ENCODE data around the gene IQCH.
A peak's percentile ranks its signal among the peaks of the same experiment; 100 is the strongest.
"Not testable (repeated sequence)": the region's sequence is repeated elsewhere in the genome, so short reads cannot be mapped to it uniquely, and the experiment has no call there.

The IQCH gene

DNA sequence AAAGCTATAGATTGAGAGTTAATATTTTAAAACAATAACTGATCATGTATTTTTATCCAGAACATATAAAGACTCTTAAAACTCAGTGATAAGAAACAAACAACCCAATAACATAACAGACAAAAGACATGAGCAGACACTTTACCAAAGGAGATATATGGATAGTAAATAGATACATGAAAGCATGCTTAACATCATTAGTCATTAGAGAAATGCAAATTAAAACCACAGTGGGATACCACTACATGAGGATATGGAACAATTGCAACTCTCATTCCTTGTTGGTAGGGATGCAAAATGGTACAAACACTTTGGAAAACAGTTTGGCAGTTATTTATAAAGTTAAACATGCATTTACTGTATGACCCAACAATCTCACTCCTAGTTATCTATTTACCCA is 95.0 kb downstream of the IQCH start:
- no peak for DNase-seq (ENCODE audit: low read depth)
- H3K4me3 ChIP-seq (ENCODE audit: low read length), result no peak overlapping the region
- TF ChIP-seq, protein P1, sequence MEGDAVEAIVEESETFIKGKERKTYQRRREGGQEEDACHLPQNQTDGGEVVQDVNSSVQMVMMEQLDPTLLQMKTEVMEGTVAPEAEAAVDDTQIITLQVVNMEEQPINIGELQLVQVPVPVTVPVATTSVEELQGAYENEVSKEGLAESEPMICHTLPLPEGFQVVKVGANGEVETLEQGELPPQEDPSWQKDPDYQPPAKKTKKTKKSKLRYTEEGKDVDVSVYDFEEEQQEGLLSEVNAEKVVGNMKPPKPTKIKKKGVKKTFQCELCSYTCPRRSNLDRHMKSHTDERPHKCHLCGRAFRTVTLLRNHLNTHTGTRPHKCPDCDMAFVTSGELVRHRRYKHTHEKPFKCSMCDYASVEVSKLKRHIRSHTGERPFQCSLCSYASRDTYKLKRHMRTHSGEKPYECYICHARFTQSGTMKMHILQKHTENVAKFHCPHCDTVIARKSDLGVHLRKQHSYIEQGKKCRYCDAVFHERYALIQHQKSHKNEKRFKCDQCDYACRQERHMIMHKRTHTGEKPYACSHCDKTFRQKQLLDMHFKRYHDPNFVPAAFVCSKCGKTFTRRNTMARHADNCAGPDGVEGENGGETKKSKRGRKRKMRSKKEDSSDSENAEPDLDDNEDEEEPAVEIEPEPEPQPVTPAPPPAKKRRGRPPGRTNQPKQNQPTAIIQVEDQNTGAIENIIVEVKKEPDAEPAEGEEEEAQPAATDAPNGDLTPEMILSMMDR (conservative IDR thresholded peaks at IDR 0.05; ENCODE audit: low read depth, low read length), result no peak

DNA sequence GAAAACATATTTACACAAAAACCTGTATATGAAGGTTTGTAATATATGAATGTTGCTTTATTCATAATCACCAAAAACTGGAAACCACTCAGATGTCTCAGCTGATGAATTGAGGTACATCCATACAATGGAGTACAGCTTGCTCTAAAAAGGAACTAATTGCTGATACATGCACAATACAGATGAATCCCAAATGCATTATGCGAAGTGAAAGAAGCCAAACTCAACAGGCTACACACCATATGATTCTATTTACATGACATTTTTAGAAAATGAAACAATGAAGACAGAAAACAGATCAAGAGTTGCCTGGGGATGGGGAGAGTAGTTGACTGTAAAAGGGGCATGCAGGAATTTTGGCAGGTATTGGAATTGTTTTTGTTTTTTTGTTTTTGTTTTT is 95.5 kb downstream of the IQCH start:
- TF ChIP-seq, protein P1 (conservative IDR thresholded peaks at IDR 0.05; ENCODE audit: low read depth, low read length), result no peak
- DNase-seq (ENCODE audit: low read depth), result no peak
- no peak overlapping the region for H3K4me3 ChIP-seq (ENCODE audit: low read length)

DNA sequence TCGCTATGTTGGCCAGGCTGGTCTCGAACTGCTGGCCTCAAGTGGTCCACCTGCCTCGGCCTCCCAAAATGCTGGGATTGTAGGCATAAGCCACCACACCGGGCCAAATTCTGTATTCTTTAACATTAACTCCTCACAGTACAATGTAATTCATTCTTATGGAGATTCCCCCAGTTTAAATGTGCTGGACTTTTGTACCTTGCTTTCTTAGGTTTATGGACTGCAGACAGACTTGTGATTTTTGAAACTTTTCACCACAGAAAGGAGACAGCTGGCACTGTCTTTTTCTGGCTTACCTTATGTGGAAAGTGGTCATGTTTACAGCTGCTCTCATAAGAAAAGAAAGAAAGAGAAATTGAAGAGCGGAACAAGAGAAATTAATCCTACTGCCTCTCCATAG is 103.8 kb downstream of the IQCH start:
- TF ChIP-seq, protein P1 (conservative IDR thresholded peaks at IDR 0.05; ENCODE audit: low read depth, low read length), result no peak
- DNase-seq (ENCODE audit: low read depth), result no peak
- no peak overlapping the region for H3K4me3 ChIP-seq (ENCODE audit: low read length)

DNA sequence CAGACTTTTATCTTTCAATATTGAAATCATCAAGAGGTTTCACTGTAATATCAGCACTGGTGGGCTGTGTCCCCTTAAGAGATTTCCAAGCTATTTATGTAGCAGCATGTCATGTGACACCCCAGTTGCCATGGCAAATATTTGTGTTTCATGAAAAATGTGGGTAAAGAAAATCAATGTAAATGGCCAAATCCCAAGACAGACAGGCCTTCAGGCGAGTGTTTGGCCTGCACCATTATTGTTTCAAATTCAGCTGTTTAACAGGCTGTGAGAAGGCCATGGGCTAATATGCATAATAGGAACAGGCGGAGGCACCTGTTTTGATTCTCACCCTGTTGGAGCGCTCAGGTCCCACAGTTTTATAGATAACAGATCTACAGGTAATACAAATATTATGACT is 104.2 kb downstream of the IQCH start:
- DNase-seq (ENCODE audit: low read depth), result no peak
- TF ChIP-seq, protein P1 (conservative IDR thresholded peaks at IDR 0.05; ENCODE audit: low read depth, low read length), result no peak
- H3K4me3 ChIP-seq (ENCODE audit: low read length), result no peak overlapping the region

DNA sequence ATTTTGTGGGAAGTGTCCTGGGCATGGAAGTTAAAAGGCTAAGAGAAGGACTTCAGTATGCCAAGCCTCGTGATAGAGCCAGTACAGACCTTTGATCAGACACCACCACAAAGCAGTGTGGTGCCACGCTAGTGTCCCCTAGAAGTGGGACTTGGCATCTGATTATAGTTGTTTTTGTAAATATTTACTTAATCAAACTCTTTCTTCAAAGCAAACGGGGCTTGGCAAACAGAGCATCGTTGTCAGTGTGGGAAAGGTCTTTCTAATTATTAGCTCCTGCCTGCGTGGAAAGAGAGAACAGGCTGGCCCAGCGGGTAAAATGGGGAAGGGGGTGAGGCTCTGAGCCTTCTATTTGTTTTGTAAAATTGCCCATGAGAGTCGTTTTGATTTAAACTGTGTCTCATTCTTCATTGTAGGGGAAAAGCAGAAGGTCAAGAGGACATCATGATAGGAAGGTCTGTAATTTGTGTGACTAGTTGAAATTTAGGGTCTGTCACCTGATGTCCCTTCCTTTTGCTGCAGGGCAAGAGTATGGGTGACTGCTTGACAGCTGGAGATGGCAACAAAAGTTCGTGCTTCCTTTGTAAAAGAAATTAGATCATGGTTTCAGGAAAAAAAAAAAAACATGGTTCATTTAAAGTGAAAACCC is 105.0 kb downstream of the IQCH start:
- no peak for DNase-seq (ENCODE audit: low read depth)
- H3K4me3 ChIP-seq (ENCODE audit: low read length), result no peak overlapping the region
- TF ChIP-seq, protein P1 (conservative IDR thresholded peaks at IDR 0.05; ENCODE audit: low read depth, low read length), result no peak

DNA sequence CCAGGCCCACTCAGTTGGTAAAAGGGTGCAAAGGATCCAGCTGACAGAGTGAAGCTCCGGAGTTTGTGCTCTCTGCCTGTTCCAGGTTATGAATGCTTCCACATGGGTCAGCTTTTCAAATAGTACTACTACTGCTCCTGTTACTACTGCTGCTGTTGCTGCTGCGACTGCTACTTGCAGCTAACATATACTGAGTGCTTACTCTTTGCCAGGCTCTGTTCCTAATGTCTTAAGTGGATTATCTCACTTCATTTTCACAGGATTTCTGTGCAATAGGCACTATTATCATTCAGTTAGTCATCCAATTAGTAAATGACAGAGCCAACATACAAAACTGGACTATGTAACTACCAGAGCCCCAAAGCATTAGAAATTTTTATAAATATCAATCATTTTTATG is 106.5 kb downstream of the IQCH start:
- no peak overlapping the region for H3K4me3 ChIP-seq (ENCODE audit: low read length)
- TF ChIP-seq, protein P1 (conservative IDR thresholded peaks at IDR 0.05; ENCODE audit: low read depth, low read length), result no peak
- peak; percentile 14 for DNase-seq (ENCODE audit: low read depth)

DNA sequence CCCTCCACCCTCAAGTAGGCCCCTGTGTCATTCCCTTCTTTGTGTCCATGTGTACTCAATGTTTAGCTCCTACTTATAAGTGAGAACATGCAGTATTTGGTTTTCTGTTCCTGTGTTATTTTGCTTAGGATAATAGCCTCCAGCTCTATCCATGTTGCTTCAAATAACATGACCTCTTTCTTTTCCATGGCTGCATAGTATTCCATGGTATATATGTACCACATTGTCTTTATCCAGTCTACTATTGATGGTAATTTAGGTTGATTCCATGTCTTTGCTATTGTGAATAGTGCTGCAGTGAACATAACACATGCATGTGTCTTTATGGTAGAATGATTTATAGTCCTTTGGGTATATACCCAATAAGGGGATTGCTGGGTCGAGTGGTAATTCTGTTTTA is 109.1 kb downstream of the IQCH start:
- not testable (repeated sequence) for H3K4me3 ChIP-seq (ENCODE audit: low read length); DNase-seq (ENCODE audit: low read depth)
